IPS-15b (cell line): ENCODE measurements around the gene CCDC73.
"Not testable (repeated sequence)": the region's sequence is repeated elsewhere in the genome, so short reads cannot be mapped to it uniquely, and the experiment has no call there.

Source experiments
- H3K27me3 ChIP-seq: one replicate; pipeline ENCODE4 v1.6.1; 2013; ENCODE audit warnings: low read length; ENCODE audit not compliant: control insufficient read depth, insufficient read depth
- H3K36me3 ChIP-seq: one replicate; pipeline ENCODE4 v1.6.1; 2013; ENCODE audit warnings: low read length; ENCODE audit not compliant: control insufficient read depth, insufficient read depth
- H3K4me1 ChIP-seq: one replicate; pipeline ENCODE4 v1.6.1; 2013; ENCODE audit warnings: mild to moderate bottlenecking, low read length; ENCODE audit not compliant: control insufficient read depth, insufficient read depth
- H3K4me3 ChIP-seq: one replicate; pipeline ENCODE4 v1.5.1; 2013; ENCODE audit warnings: low read depth, low read length
- H3K9ac ChIP-seq: one replicate; pipeline ENCODE4 v1.6.1; 2013; ENCODE audit warnings: low read depth, mild to moderate bottlenecking, low read length
- H3K9me3 ChIP-seq: one replicate; pipeline ENCODE4 v1.6.1; 2013; ENCODE audit warnings: mild to moderate bottlenecking, low read length; ENCODE audit not compliant: control insufficient read depth, insufficient read depth

Gene CCDC73

GRCh38 chr11:32792948-32793475 is 1.4 kb downstream of the CCDC73 start:
- Histone ChIP-seq H3K4me3 (peak overlapping the region; percentile 24), H3K9me3 (no peaks in the 10 kb centered on the region), H3K27me3 (no peaks in the 10 kb centered on the region), H3K9ac (no peak overlapping the region), H3K4me1 (peaks cover 4% of the 10 kb centered on the region), H3K36me3 (no peaks in the 10 kb centered on the region)

- Histone ChIP-seq H3K4me3 (peak overlapping the region; percentile 24), H3K4me1 (peaks cover 4% of the 10 kb centered on the region), H3K27me3 (no peaks in the 10 kb centered on the region), H3K9me3 (no peaks in the 10 kb centered on the region), H3K36me3 (no peaks in the 10 kb centered on the region), H3K9ac (no peak overlapping the region)
Measured at GRCh38 chr11:32792111-32792947, 2.1 kb downstream of the CCDC73 start.

GRCh38 chr11:32790916-32791315 is 3.5 kb downstream of the CCDC73 start:
- Histone ChIP-seq H3K36me3 (no peaks in the 10 kb centered on the region), H3K9ac (no peak overlapping the region), H3K4me3 (no peak overlapping the region), H3K9me3 (no peaks in the 10 kb centered on the region), H3K4me1 (peaks cover 4% of the 10 kb centered on the region), H3K27me3 (no peaks in the 10 kb centered on the region)

- no peaks in the 10 kb centered on the region for H3K27me3 ChIP-seq
- no peaks in the 10 kb centered on the region for H3K4me1 ChIP-seq
- H3K4me3 ChIP-seq, result no peak overlapping the region
- H3K9me3 ChIP-seq, result no peaks in the 10 kb centered on the region
- H3K9ac ChIP-seq, result no peak overlapping the region
- H3K36me3 ChIP-seq, result no peaks in the 10 kb centered on the region
Measured at GRCh38 chr11:32786811-32787210, 7.7 kb downstream of the CCDC73 start.

GRCh38 chr11:32785262-32785661 is 9.2 kb downstream of the CCDC73 start:
- no peaks in the 10 kb centered on the region for H3K9me3 ChIP-seq
- no peaks in the 10 kb centered on the region for H3K27me3 ChIP-seq
- H3K4me1 ChIP-seq, result no peaks in the 10 kb centered on the region
- H3K36me3 ChIP-seq, result no peaks in the 10 kb centered on the region
- no peak overlapping the region for H3K9ac ChIP-seq
- no peak overlapping the region for H3K4me3 ChIP-seq

GRCh38 chr11:32781721-32782120 is 12.7 kb downstream of the CCDC73 start:
- no peak overlapping the region for H3K4me3 ChIP-seq
- no peaks in the 10 kb centered on the region for H3K27me3 ChIP-seq
- H3K4me1 ChIP-seq, result no peaks in the 10 kb centered on the region
- no peak overlapping the region for H3K9ac ChIP-seq
- no peaks in the 10 kb centered on the region for H3K36me3 ChIP-seq
- no peaks in the 10 kb centered on the region for H3K9me3 ChIP-seq

GRCh38 chr11:32780839-32781238 is 13.6 kb downstream of the CCDC73 start:
- not testable (repeated sequence) for H3K36me3 ChIP-seq, H3K4me3 ChIP-seq, H3K27me3 ChIP-seq, H3K9ac ChIP-seq, H3K4me1 ChIP-seq, H3K9me3 ChIP-seq

- no peak overlapping the region for H3K4me3 ChIP-seq
- no peaks in the 10 kb centered on the region for H3K27me3 ChIP-seq
- H3K9ac ChIP-seq, result no peak overlapping the region
- no peaks in the 10 kb centered on the region for H3K9me3 ChIP-seq
- H3K4me1 ChIP-seq, result no peaks in the 10 kb centered on the region
- no peaks in the 10 kb centered on the region for H3K36me3 ChIP-seq
Measured at GRCh38 chr11:32779136-32779535, 15.3 kb downstream of the CCDC73 start.

- Histone ChIP-seq H3K4me1 (no peaks in the 10 kb centered on the region), H3K4me3 (no peak overlapping the region), H3K9ac (no peak overlapping the region), H3K36me3 (no peaks in the 10 kb centered on the region), H3K27me3 (no peaks in the 10 kb centered on the region), H3K9me3 (no peaks in the 10 kb centered on the region)
Measured at GRCh38 chr11:32775908-32776307, 18.6 kb downstream of the CCDC73 start.

GRCh38 chr11:32774081-32774480 is 20.4 kb downstream of the CCDC73 start:
- H3K4me3 ChIP-seq, result no peak overlapping the region
- no peak overlapping the region for H3K9ac ChIP-seq
- no peaks in the 10 kb centered on the region for H3K4me1 ChIP-seq
- H3K9me3 ChIP-seq, result no peaks in the 10 kb centered on the region
- no peaks in the 10 kb centered on the region for H3K36me3 ChIP-seq
- no peaks in the 10 kb centered on the region for H3K27me3 ChIP-seq

GRCh38 chr11:32772731-32773130 is 21.7 kb downstream of the CCDC73 start:
- Histone ChIP-seq H3K4me3 (no peak overlapping the region), H3K4me1 (no peaks in the 10 kb centered on the region), H3K9ac (no peak overlapping the region), H3K27me3 (no peaks in the 10 kb centered on the region), H3K36me3 (no peaks in the 10 kb centered on the region), H3K9me3 (no peaks in the 10 kb centered on the region)

- not testable (repeated sequence) for H3K4me3 ChIP-seq, H3K4me1 ChIP-seq, H3K27me3 ChIP-seq, H3K9me3 ChIP-seq, H3K9ac ChIP-seq, H3K36me3 ChIP-seq
Measured at GRCh38 chr11:32761774-32762173, 32.7 kb downstream of the CCDC73 start.
